ENCODE measurements around the gene KIF2C. TPM values are rescaled to one million over a fixed set of nuclear protein-coding genes. Genes with fewer than 3 reads are reported as not detected.

KIF2C gene
- polyA plus RNA-seq, 2 of the 4 experiments (the other 2 are of a cell fraction): 26.9 to 40.5 TPM

DNA sequence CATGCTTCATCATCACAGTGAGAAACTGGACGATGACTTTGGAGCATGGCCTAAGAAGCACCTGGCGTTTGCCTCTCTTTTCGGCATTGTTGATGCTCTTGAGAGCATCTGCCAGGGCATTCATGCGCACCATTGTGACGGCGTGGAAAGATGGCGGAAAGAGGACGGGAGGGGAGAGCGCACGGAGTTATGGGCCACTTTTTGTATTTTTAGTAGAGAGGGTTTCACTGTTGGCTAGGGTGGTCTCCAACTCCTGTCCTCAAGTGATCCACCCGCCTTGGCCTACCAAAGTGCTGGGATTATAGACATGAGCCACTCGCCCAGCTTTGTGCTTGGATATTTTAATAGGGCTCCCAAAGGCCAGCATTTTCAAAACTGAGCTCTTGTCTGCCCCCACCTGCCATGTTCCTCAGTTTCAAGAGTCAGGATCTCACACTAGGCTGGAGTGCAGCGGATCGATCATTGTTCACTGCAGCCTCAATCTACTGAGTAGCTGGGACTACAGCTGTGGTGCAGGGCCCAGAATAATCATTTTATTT, 41.0 kb downstream of the KIF2C start:
- CTCF ChIA-PET: interaction anchor here (0.7 to 1.8 kb wide), 4 partner anchors 10 to 37 kb away, joined by 3 to 4 read pairs (median 4); partner anchors contain the start of gene PLK3
- WGBS (ENCODE audit: missing lambda C conversion rate): 96% methylated on average over 14 of the region's 14 CpGs

DNA sequence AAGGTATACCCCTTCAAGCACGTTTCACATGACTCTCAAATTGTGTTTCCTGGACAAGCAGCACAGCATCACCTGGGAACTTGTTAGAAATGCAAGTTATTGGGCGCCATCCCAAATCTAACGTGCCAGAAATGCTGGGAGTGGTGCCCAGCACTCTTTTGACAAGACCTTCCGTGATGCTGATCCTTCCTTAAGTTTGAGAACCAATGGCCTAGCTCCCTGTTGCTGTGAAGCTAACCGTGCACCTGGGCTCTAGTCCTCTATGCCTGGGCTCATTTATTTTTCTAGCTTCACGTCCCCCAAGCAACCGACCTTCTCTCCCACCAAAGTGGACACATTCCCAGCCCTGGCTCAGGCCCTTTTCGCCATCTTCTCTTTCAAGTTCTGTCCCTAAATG, 44.1 kb downstream of the KIF2C start:
- CTCF ChIA-PET: interaction anchor here (0.8 to 2.5 kb wide), 3 partner anchors 10 to 40 kb away, joined by 3 to 9 read pairs (median 3); partner anchors contain the start of gene PLK3
- Histone ChIP-seq H3K9me3 (no peaks in the 10 kb centered on the region), H3K4me1 (peaks cover 13% of the 10 kb centered on the region), H3K27ac (no peak overlapping the region), H3K4me3 (no peak overlapping the region), H3K4me2 (no peak overlapping the region)
- POLR2A ChIA-PET: interaction anchor here (1.8 kb wide), 1 partner anchor 8 kb away, joined by 11 read pairs; the partner anchor contains the start of gene RPS8
- FAIRE-seq (no peak), ATAC-seq (no peak), DNase-seq (ENCODE audit: low read depth in 1 of 2, low spot score in 1 of 2) (no peak)
- no peak for TF ChIP-seq EHF (CRISPR knock-in tag; IDR thresholded peaks at IDR 0.05)
- TF ChIP-seq HDAC2 (IDR thresholded peaks at IDR 0.05): no peak
- TF ChIP-seq, protein P1, sequence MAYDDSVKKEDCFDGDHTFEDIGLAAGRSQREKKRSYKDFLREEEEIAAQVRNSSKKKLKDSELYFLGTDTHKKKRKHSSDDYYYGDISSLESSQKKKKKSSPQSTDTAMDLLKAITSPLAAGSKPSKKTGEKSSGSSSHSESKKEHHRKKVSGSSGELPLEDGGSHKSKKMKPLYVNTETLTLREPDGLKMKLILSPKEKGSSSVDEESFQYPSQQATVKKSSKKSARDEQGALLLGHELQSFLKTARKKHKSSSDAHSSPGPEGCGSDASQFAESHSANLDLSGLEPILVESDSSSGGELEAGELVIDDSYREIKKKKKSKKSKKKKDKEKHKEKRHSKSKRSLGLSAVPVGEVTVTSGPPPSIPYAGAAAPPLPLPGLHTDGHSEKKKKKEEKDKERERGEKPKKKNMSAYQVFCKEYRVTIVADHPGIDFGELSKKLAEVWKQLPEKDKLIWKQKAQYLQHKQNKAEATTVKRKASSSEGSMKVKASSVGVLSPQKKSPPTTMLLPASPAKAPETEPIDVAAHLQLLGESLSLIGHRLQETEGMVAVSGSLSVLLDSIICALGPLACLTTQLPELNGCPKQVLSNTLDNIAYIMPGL (CRISPR knock-in tag; IDR thresholded peaks at IDR 0.05; ENCODE audit: borderline replicate concordance): no peak
- TF ChIP-seq, protein P2, sequence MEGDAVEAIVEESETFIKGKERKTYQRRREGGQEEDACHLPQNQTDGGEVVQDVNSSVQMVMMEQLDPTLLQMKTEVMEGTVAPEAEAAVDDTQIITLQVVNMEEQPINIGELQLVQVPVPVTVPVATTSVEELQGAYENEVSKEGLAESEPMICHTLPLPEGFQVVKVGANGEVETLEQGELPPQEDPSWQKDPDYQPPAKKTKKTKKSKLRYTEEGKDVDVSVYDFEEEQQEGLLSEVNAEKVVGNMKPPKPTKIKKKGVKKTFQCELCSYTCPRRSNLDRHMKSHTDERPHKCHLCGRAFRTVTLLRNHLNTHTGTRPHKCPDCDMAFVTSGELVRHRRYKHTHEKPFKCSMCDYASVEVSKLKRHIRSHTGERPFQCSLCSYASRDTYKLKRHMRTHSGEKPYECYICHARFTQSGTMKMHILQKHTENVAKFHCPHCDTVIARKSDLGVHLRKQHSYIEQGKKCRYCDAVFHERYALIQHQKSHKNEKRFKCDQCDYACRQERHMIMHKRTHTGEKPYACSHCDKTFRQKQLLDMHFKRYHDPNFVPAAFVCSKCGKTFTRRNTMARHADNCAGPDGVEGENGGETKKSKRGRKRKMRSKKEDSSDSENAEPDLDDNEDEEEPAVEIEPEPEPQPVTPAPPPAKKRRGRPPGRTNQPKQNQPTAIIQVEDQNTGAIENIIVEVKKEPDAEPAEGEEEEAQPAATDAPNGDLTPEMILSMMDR (IDR thresholded peaks at IDR 0.05): no peak
- TF ChIP-seq CHD2 (IDR thresholded peaks at IDR 0.05; ENCODE audit: low read length, partially characterized antibody): no peak
- TF ChIP-seq, protein P3, sequence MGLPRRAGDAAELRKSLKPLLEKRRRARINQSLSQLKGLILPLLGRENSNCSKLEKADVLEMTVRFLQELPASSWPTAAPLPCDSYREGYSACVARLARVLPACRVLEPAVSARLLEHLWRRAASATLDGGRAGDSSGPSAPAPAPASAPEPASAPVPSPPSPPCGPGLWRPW (IDR thresholded peaks at IDR 0.05): no peak
- no peak for TF ChIP-seq RAD21 (conservative IDR thresholded peaks at IDR 0.05 in 1 of 2, IDR thresholded peaks at IDR 0.05 in 1 of 2)
- no peak for TF ChIP-seq HOXA7 (CRISPR knock-in tag; IDR thresholded peaks at IDR 0.05)
- WGBS (ENCODE audit: missing lambda C conversion rate): 82% methylated on average over 8 of the region's 8 CpGs

More for the DNA sequence above, 41.0 kb downstream of the KIF2C start:
- ATAC-seq (no peak), FAIRE-seq (no peak), DNase-seq (ENCODE audit: low read depth in 1 of 2, low spot score in 1 of 2) (no peak)
- Histone ChIP-seq H3K4me2 (no peak overlapping the region), H3K4me3 (no peak overlapping the region), H3K27ac (no peak overlapping the region), H3K4me1 (peaks cover 26% of the 10 kb centered on the region), H3K9me3 (no peaks in the 10 kb centered on the region)
- no peak for TF ChIP-seq SREBF2 (IDR thresholded peaks at IDR 0.05)
- TF ChIP-seq TFCP2L1 (CRISPR knock-in tag; IDR thresholded peaks at IDR 0.05): 0 out of 2 replicates have a peak, but pooled peaks have one; percentile 43
- POLR2A ChIA-PET: interaction anchor here (1.4 to 2.3 kb wide), 2 partner anchors 13 to 59 kb away, joined by 4 to 8 read pairs; no protein-coding TSS in a partner anchor

DNA sequence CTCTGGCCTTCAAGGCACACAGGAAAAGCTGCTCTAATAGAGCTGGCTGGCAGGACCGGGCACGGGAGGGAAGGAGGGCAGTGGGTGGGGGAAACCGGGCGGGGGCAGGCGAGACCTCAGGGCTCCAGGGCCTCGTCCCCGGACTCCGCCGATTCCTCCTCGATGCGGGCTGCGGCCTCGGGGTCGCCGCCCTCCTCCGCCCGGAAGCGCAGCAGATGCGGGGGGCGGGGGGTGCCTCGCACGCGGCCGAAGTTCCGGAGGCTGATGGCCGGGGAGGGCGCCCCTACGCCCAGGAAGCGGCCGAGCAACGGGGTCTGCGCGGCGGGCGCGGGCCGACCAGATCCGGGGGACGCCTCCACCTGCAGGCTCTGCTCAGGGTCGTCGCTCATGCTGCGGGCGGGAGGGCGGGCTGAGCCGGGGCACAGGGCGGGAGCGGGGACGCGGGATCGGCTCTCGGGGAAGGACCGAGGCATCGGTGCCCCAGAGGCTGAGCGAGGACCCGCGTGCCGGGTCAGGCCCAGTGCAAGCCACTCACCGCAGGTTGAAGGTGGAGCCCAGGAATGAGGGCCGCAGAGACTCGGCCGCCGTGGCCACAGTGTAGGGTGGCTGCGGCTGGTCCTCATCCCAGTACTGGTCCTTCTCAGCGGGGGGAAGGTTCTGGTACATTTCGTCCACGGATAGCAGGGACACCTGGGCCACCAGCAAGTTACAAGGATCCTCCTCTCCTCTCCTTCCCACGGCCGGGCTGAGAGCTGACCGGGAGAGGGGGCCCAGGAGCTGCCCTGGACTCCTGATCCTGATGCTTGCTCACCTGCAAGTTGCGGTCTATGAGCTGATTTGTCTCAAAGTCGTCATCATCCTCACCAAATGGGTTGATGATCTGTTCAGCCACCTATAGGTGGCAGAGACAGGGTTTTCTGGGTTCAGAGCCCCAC, 44.7 kb downstream of the KIF2C start:
- FAIRE-seq: no peak
- Histone ChIP-seq H3K4me2 (no peak overlapping the region), H3K4me3 (no peak overlapping the region), H3K9me3 (no peaks in the 10 kb centered on the region), H3K4me1 (peaks cover 7% of the 10 kb centered on the region), H3K27ac (no peak overlapping the region)
- WGBS (ENCODE audit: missing lambda C conversion rate): 90% methylated on average over 23 of the region's 71 CpGs
- ATAC-seq: peak; percentile 4 to 6; a peak in 3 of 6 replicates
- POLR2A ChIA-PET: interaction anchor here (1.8 kb wide), 2 partner anchors 9 to 35 kb away, joined by 4 to 11 read pairs; partner anchors contain the start of gene RPS8
- TF ChIP-seq, protein P2 (IDR thresholded peaks at IDR 0.05): no peak
- TF ChIP-seq SREBF2 (IDR thresholded peaks at IDR 0.05): no peak
- TF ChIP-seq, protein P4, sequence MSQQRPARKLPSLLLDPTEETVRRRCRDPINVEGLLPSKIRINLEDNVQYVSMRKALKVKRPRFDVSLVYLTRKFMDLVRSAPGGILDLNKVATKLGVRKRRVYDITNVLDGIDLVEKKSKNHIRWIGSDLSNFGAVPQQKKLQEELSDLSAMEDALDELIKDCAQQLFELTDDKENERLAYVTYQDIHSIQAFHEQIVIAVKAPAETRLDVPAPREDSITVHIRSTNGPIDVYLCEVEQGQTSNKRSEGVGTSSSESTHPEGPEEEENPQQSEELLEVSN (IDR thresholded peaks at IDR 0.05; ENCODE audit: borderline replicate concordance, low read depth): no peak
- no peak for TF ChIP-seq HOXB13 (CRISPR knock-in tag; IDR thresholded peaks at IDR 0.05; ENCODE audit: low read depth)
- TF ChIP-seq, protein P1 (CRISPR knock-in tag; IDR thresholded peaks at IDR 0.05; ENCODE audit: borderline replicate concordance): no peak
- TF ChIP-seq KDM5A (IDR thresholded peaks at IDR 0.05): no peak
- no peak for TF ChIP-seq GATA3 (IDR thresholded peaks at IDR 0.05; ENCODE audit: borderline replicate concordance)
- TF ChIP-seq RFX5 (IDR thresholded peaks at IDR 0.05): no peak
- TF ChIP-seq, protein P5, sequence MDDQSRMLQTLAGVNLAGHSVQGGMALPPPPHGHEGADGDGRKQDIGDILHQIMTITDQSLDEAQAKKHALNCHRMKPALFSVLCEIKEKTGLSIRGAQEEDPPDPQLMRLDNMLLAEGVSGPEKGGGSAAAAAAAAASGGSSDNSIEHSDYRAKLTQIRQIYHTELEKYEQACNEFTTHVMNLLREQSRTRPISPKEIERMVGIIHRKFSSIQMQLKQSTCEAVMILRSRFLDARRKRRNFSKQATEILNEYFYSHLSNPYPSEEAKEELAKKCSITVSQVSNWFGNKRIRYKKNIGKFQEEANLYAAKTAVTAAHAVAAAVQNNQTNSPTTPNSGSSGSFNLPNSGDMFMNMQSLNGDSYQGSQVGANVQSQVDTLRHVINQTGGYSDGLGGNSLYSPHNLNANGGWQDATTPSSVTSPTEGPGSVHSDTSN (IDR thresholded peaks at IDR 0.05): no peak
- CTCF ChIA-PET: interaction anchor here (1.2 to 7.1 kb wide), 6 partner anchors 9 to 54 kb away, joined by 3 to 44 read pairs (median 8); partner anchors contain the start of genes BTBD19 and PLK3
- DNase-seq (ENCODE audit: low read depth in 1 of 2, low spot score in 1 of 2): no peak
